Breast epithelium (tissue), 4 donors: ENCODE measurements around the gene SUMO2. TPM values are rescaled to one million over a fixed set of nuclear protein-coding genes. Genes with fewer than 3 reads are reported as not detected.
"Not testable (repeated sequence)": the region's sequence is repeated elsewhere in the genome, so short reads cannot be mapped to it uniquely, and the experiment has no call there.

Source experiments
- DNase-seq, 2 donors: peaks; one replicate each; pipeline ENCODE4 v3.0.0-alpha.2; 2019; ENCODE audit warnings: low spot score in 2 of 2
- H3K27ac ChIP-seq, 2 donors: fragments of 200-600 bp; sonication (generic) in 1 of 2; one replicate each; pipeline ENCODE4 v1.5.1; 2016 to 2019; ENCODE audit warnings: mild to moderate bottlenecking in 1 of 2
- H3K27me3 ChIP-seq, 2 donors: fragments of 200-600 bp; sonication (generic) in 1 of 2; one replicate each; pipeline versions ENCODE4 v1.5.1 to v1.6.0; 2017 to 2019; ENCODE audit warnings: control low read depth in 1 of 2, mild to moderate bottlenecking in 1 of 2
- H3K36me3 ChIP-seq: fragments of 200-600 bp; one replicate; pipeline ENCODE4 v1.5.1; 2019
- H3K4me1 ChIP-seq, 2 donors: fragments of 200-600 bp; sonication (generic); one replicate each; pipeline ENCODE4 v1.5.1; 2016 to 2019; ENCODE audit warnings: control low read depth in 1 of 2
- H3K4me3 ChIP-seq, 3 donors: fragments of 200-600 bp; sonication (generic); 1 replicate in 2 of 3; 2 replicates in 1 of 3; pipeline ENCODE4 v1.5.1; 2016 to 2019; ENCODE audit warnings: mild to moderate bottlenecking in 3 of 3, moderate library complexity in 2 of 3
- H3K9me3 ChIP-seq, 2 donors: fragments of 200-600 bp; sonication (generic) in 1 of 2; one replicate each; pipeline ENCODE4 v1.5.1; 2016 to 2019; ENCODE audit warnings: control low read depth in 1 of 2
- POLR2A ChIP-seq: fragments of 450-650 bp; IDR thresholded peaks from one replicate; pipeline ENCODE4 v1.6.1; 2016; ENCODE audit warnings: antibody characterized with exemption, mild to moderate bottlenecking, moderate library complexity
- POLR2AphosphoS5 ChIP-seq, 3 donors: sonication (generic); formaldehyde crosslinking; IDR thresholded peaks; one replicate each; pipeline ENCODE4 v1.6.1; 2017; ENCODE audit warnings: antibody characterized with exemption in 3 of 3
- intact Hi-C: fragments of 100-400 bp; cut with DNase I; formaldehyde crosslinking; loops from one replicate; pipeline ENCODE4 v1.15.1; 2023; ENCODE audit warnings: low total_unique reads
- total RNA-seq, 3 donors: library from RNA; depleted of rRNA; stranded (reverse); fragments of >200 nt; gene quantifications; one replicate each; pipeline ENCODE4 v1.1.0, GENCODE V29; 2016
- TF ChIP-seq, protein P1 (sequence below), 3 donors: fragments of 450-650 bp; IDR thresholded peaks; one replicate each; pipeline ENCODE4 v1.5.1; 2016 to 2017; ENCODE audit warnings: antibody characterized with exemption in 3 of 3, mild to moderate bottlenecking in 3 of 3, moderate library complexity in 3 of 3

The SUMO2 gene
- total RNA-seq, 3 donors from 2014 or later = 68.8 to 78.6 (median 74.6) TPM

DNA sequence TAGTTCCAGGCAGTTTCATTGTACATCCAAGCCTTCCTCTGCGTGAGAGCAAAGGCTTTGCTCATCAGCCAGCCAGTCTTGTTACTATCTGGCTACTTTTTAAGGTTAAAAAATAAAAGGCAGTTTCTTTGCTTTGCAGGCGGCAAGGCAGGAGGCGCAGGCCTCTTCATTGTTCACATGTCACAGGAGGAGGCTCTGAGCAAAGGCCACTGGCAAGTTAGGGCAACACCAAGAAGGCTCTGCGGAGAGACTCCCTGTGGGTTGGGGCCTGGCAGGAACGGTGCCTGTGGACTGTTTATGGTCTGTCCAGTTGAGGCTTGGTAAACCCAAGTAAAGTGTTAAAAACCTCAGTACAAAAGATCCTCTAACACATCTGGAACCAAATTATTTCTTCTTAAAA, 47.3 kb downstream of the SUMO2 start:
- H3K9me3 ChIP-seq = no peaks in the 10 kb centered on the region
- H3K4me1 ChIP-seq = no peaks in the 10 kb centered on the region
- TF ChIP-seq POLR2A (no peak), POLR2AphosphoS5 (IDR thresholded peaks at IDR 0.05) (no peak)
- TF ChIP-seq, protein P1, sequence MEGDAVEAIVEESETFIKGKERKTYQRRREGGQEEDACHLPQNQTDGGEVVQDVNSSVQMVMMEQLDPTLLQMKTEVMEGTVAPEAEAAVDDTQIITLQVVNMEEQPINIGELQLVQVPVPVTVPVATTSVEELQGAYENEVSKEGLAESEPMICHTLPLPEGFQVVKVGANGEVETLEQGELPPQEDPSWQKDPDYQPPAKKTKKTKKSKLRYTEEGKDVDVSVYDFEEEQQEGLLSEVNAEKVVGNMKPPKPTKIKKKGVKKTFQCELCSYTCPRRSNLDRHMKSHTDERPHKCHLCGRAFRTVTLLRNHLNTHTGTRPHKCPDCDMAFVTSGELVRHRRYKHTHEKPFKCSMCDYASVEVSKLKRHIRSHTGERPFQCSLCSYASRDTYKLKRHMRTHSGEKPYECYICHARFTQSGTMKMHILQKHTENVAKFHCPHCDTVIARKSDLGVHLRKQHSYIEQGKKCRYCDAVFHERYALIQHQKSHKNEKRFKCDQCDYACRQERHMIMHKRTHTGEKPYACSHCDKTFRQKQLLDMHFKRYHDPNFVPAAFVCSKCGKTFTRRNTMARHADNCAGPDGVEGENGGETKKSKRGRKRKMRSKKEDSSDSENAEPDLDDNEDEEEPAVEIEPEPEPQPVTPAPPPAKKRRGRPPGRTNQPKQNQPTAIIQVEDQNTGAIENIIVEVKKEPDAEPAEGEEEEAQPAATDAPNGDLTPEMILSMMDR (IDR thresholded peaks at IDR 0.05) = no peak
- H3K36me3 ChIP-seq = no peaks in the 10 kb centered on the region
- no peak overlapping the region for H3K4me3 ChIP-seq
- peak overlapping the region in 1 of 2 donors; percentile 8 for H3K27ac ChIP-seq
- no peaks in the 10 kb centered on the region for H3K27me3 ChIP-seq
- intact Hi-C loops = no loop called here
- no peak for DNase-seq

DNA sequence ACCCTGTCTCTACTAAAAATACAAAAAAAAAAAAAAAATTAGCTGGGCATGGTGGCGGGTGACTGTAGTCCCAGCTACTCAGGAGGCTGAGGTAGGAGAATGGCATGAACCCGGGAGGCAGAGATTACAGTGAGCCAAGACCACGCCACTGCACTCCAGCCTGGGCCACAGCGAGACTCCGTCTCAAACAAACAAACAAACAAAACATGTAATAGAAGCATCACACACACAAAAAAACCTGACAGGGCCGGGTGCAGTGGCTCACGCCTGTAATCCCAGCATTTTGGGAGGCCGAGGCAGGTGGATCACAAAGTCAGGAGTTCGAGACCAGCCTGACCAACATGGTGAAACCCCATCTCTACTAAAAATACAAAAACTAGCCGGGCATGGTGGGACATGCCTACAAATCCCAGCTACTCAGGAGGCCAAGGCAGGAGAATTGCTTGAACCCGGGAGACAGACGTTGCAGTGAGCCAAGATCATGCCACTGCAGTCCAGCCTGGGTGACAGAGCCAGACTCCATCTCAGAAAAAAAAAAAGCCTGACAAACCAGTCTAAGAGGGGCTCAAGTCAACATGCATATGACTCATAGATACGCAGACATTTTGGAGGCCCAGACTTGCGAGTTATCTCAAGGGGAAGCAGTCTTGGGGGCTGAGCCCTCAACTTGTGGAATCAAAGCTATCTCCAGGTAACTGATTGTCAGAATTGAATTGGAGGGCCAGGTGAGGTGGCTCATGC, 49.0 kb downstream of the SUMO2 start:
- H3K27ac ChIP-seq, H3K27me3 ChIP-seq, DNase-seq, intact Hi-C loops, H3K9me3 ChIP-seq, H3K4me1 ChIP-seq, H3K36me3 ChIP-seq, H3K4me3 ChIP-seq: not testable (repeated sequence)

DNA sequence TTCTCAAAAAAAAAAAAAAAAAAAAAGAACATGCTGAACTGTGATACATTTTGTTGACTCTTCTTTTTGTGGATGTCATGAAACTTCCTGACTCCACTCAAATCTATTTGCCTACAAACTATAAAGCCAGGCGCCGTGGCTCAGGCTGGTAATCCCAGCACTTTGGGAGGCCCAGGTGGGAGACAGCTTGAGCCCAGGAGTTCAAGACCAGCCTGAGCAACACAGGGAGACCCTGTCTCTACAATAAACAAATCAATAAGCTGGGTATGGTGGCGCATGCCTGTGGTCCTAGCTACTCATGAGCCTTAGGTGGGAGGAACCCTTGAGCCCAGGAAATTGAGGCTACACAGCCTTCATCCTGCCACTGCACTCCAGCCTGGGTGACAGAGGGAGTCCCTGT, 49.8 kb downstream of the SUMO2 start:
- intact Hi-C loops = no loop called here
- Histone ChIP-seq H3K27me3 (no peaks in the 10 kb centered on the region), H3K27ac (no peak overlapping the region), H3K4me3 (no peak overlapping the region), H3K4me1 (no peaks in the 10 kb centered on the region), H3K9me3 (no peaks in the 10 kb centered on the region), H3K36me3 (no peaks in the 10 kb centered on the region)
- TF ChIP-seq, protein P1 (IDR thresholded peaks at IDR 0.05) = no peak
- TF ChIP-seq POLR2AphosphoS5 (IDR thresholded peaks at IDR 0.05) = no peak
- TF ChIP-seq POLR2A = no peak
- DNase-seq = no peak

DNA sequence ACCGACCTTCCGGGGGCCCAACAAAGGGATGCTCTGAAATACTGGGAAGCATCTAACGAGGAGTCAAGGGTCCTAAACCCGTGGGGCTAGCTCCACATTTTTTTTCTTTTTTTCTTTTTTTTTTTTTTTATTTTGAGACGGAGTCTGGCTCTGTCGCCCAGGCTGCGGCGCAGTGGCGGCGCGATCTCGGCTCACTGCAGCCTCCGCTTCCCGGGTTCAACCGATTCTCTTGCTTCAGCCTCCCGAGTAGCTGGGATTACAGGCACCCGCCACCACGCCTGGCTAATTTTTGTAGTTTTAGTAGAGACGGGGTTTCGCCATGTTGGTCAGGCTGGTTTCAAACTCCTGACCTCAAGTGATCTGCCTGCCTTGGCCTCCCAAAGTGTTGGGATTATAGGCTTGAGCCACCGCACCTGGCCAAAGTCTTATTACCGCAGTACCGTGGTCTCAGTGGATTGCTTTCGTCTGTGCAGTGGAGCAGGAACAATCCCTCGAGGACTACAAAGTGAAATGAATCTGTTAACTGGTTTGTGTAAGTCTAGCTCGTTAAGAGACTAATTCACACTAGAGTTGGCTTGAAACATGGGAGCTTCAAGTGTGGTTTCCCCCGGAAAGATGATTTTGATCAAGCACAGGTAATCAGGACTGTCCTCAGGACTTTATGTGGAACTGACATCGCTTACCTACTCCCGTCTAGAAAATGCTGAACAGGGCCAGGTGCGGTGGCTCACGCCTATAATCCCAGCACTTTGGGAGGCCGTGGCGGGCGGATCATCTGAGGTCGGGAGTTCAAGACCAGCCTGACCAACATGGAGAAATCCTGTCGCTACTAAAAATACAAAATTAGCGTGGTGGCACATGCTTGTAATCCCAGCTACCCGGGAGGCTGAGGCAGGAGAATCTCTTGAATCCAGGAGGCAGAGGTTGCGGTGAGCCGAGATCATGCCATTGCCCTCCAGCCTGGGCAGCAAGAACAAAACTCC, 50.5 kb downstream of the SUMO2 start:
- not testable (repeated sequence) for H3K9me3 ChIP-seq, H3K4me1 ChIP-seq, H3K36me3 ChIP-seq, H3K27me3 ChIP-seq, DNase-seq
- H3K27ac ChIP-seq = peak overlapping the region; percentile 84 to 85
- H3K4me3 ChIP-seq = peak overlapping the region; percentile 72 to 88 (median 81)
- intact Hi-C loops = loop anchor here (1.0 kb wide), 1 partner anchor 13 kb away; no protein-coding TSS in a partner anchor

DNA sequence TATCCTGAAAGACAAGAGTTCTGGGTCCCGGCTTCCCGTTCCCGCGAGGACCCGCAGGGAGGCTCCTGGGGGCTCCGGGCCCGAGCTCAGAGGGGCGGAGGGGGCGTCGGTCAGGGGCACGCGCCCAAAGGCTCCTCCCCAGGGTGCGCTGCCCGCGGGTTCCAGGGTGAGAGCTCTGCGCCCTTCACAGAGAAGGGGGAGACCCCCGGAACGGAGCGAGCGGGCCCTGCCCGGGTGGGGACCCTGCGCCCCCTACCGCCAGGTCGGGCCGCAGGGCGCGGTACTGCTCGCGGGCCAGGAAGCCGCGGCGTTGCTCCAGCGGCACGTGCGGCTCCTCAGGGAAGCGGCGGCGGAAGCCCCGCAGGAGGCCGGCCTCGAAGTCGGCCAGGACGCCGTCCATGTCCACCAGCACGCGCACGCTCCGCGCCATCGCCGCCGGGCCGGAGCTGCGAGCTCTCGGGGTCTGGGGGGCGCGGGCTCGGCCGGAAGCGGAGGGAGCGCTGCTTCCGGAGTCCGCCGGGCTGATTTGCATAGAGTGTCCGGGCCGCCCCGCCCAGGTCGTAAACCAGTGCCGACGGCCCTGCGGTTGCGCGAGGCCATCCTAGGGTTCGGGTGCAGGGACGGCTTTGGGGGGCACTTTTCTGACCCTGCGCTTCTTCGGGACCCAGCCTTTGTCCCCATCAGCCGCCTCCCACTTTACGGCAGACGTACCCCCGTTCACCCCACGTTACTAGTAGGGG, 51.3 kb downstream of the SUMO2 start, which contains the start of gene NT5C:
Gene NT5C, minus strand, starts transcription at position 465 of the 740 bp plus-strand sequence. Its CDS starts 35 bp downstream, at position 430.
- no peaks in the 10 kb centered on the region for H3K9me3 ChIP-seq
- H3K36me3 ChIP-seq = no peaks in the 10 kb centered on the region
- H3K27ac ChIP-seq = peak within 1 kb of the TSS; percentile 84 to 85
- peak; percentile 58 to 67 (median 60) for TF ChIP-seq POLR2AphosphoS5 (IDR thresholded peaks at IDR 0.05)
- no peak for TF ChIP-seq POLR2A
- TF ChIP-seq, protein P1 (IDR thresholded peaks at IDR 0.05) = peak in 2 of 3 donors; percentile 7 to 48
- intact Hi-C loops = loop anchor here (1.0 kb wide), 1 partner anchor 14 kb away; no protein-coding TSS in a partner anchor
- peak; percentile 55 to 76 for DNase-seq
- H3K27me3 ChIP-seq = no peaks in the 10 kb centered on the region
- H3K4me1 ChIP-seq = no peaks in the 10 kb centered on the region
- peak within 1 kb of the TSS; percentile 72 to 88 (median 81) for H3K4me3 ChIP-seq
